Smooth muscle cell (in vitro differentiated cells): Measurements from ENCODE around the gene TDRD12. TPM values are rescaled to one million over a fixed set of nuclear protein-coding genes. Genes with fewer than 3 reads are reported as not detected.

Source experiments
- DNase-seq: peaks from one replicate; lab custom pipeline; 2025; ENCODE audit not compliant: unreplicated experiment; lab: John Stamatoyannopoulos, UW
- H2AFZ ChIP-seq: fragments of 200-600 bp; sonication (generic); 2 replicates; pipeline ENCODE4 v1.6.0; 2016; ENCODE audit warnings: antibody characterized with exemption, low read depth, mild to moderate bottlenecking
- H3F3A ChIP-seq: fragments of 200-600 bp; sonication (generic); 2 replicates; pipeline ENCODE4 v1.6.0; 2017; ENCODE audit warnings: antibody characterized with exemption, low read depth
- H3K27ac ChIP-seq: fragments of 200-600 bp; sonication (generic); 2 replicates; pipeline ENCODE4 v1.5.1; 2016; ENCODE audit warnings: low read depth, mild to moderate bottlenecking
- H3K27me3 ChIP-seq: fragments of 200-600 bp; sonication (generic); 2 replicates; pipeline ENCODE4 v1.6.1; 2016; ENCODE audit warnings: low read depth, mild to moderate bottlenecking
- H3K36me3 ChIP-seq: fragments of 200-600 bp; sonication (generic); 2 replicates; pipeline ENCODE4 v1.5.1; 2016; ENCODE audit warnings: low read depth
- H3K4me1 ChIP-seq: fragments of 200-600 bp; sonication (generic); 2 replicates; pipeline ENCODE4 v1.5.1; 2016; ENCODE audit warnings: low read depth
- H3K4me2 ChIP-seq: fragments of 200-600 bp; sonication (generic); 2 replicates; pipeline ENCODE4 v1.6.0; 2016; ENCODE audit warnings: mild to moderate bottlenecking
- H3K4me3 ChIP-seq: fragments of 200-600 bp; sonication (generic); 2 replicates; pipeline ENCODE4 v1.5.1; 2016; ENCODE audit warnings: mild to moderate bottlenecking
- H3K79me2 ChIP-seq: fragments of 200-600 bp; sonication (generic); 2 replicates; pipeline ENCODE4 v1.6.0; 2016; ENCODE audit warnings: low read depth, mild to moderate bottlenecking
- H3K9ac ChIP-seq: fragments of 200-600 bp; sonication (generic); 2 replicates; pipeline ENCODE4 v1.6.0; 2016; ENCODE audit warnings: low read depth
- H3K9me3 ChIP-seq: fragments of 200-600 bp; sonication (generic); replicated peaks from 2 replicates; pipeline ENCODE4 v1.5.1; 2016; ENCODE audit warnings: low read depth
- H4K20me1 ChIP-seq: fragments of 200-600 bp; sonication (generic); 2 replicates; pipeline ENCODE4 v1.6.0; 2016; ENCODE audit warnings: low read depth
- CTCF ChIP-seq: fragments of 200-600 bp; sonication (generic); IDR thresholded peaks from 2 replicates; pipeline ENCODE4 v1.5.1; 2017; ENCODE audit warnings: borderline replicate concordance, mild to moderate bottlenecking, antibody characterized with exemption; ENCODE audit not compliant: insufficient read depth, poor library complexity, severe bottlenecking
- WGBS: methylation state at CpG from one replicate; pipeline ENCODE4 v1.1.7; 2016; ENCODE audit warnings: low lambda C conversion rate; 5-methylcytosine and 5-hydroxymethylcytosine counted together
- polyA plus RNA-seq: library from polyadenylated mRNA; unstranded; fragments of >200 nt; fragmentation: Nextera tagmentation; extraction: Ambion mirVana; gene quantifications from 2 replicates; pipeline ENCODE4 v1.2.1, GENCODE V29; 2016
- small RNA-seq: library from RNA; depleted of rRNA; stranded (forward); fragments of <200 nt; gene quantifications from one replicate; pipeline ENCODE3, GENCODE V24; 2014
- total RNA-seq: library from RNA; depleted of rRNA; stranded (reverse); fragments of >200 nt; gene quantifications from 2 replicates; pipeline ENCODE4 v1.2.3, GENCODE V29; 2014

Gene TDRD12
- total and polyA plus RNA-seq, 2 experiments from 2014 or later: 0.05 to 1.1 TPM

GRCh38 chr19:32875428-32875827, 155.9 kb downstream of the TDRD12 start:
- Histone ChIP-seq H3K4me2 (no peak overlapping the region), H3F3A (no peaks in the 10 kb centered on the region), H2AFZ (no peak overlapping the region), H4K20me1 (no peaks in the 10 kb centered on the region), H3K79me2 (no peaks in the 10 kb centered on the region), H3K36me3 (no peaks in the 10 kb centered on the region), H3K27me3 (no peaks in the 10 kb centered on the region), H3K9ac (no peak overlapping the region), H3K9me3 (no peaks in the 10 kb centered on the region), H3K27ac (no peak overlapping the region), H3K4me3 (no peak overlapping the region), H3K4me1 (no peaks in the 10 kb centered on the region)
- 82% methylated on average over 7 of the region's 7 CpGs for WGBS
- TF ChIP-seq CTCF: no peak
- no peak for DNase-seq

- Histone ChIP-seq H3K79me2 (no peaks in the 10 kb centered on the region), H3K27me3 (no peaks in the 10 kb centered on the region), H3F3A (no peaks in the 10 kb centered on the region), H3K9me3 (no peaks in the 10 kb centered on the region), H3K36me3 (no peaks in the 10 kb centered on the region), H3K4me2 (no peak overlapping the region), H3K4me1 (no peaks in the 10 kb centered on the region), H3K4me3 (no peak overlapping the region), H4K20me1 (no peaks in the 10 kb centered on the region), H3K27ac (no peak overlapping the region), H3K9ac (no peak overlapping the region), H2AFZ (no peak overlapping the region)
- WGBS: 93% methylated on average over 9 of the region's 9 CpGs
- DNase-seq: no peak
- no peak for TF ChIP-seq CTCF
These were observed 156.8 kb downstream of the TDRD12 start for GRCh38 chr19:32876236-32876918.

GRCh38 chr19:32876919-32877285, 157.3 kb downstream of the TDRD12 start:
- WGBS: 35% methylated on average over 12 of the region's 12 CpGs
- DNase-seq: no peak

More at GRCh38 chr19:32876919-32877285, 157.3 kb downstream of the TDRD12 start:
- peak overlapping the region; percentile 33 for H3K9ac ChIP-seq
- H3K36me3 ChIP-seq: no peaks in the 10 kb centered on the region
- no peak overlapping the region for H2AFZ ChIP-seq
- H3K79me2 ChIP-seq: no peaks in the 10 kb centered on the region
- peak overlapping the region; percentile 55 for H3K27ac ChIP-seq
- H4K20me1 ChIP-seq: no peaks in the 10 kb centered on the region
- no peak overlapping the region for H3K4me2 ChIP-seq
- no peak for TF ChIP-seq CTCF
- H3K4me3 ChIP-seq: no peak overlapping the region
- H3K27me3 ChIP-seq: no peaks in the 10 kb centered on the region
- H3F3A ChIP-seq: no peaks in the 10 kb centered on the region
- H3K9me3 ChIP-seq: no peaks in the 10 kb centered on the region
- no peaks in the 10 kb centered on the region for H3K4me1 ChIP-seq

Small RNA genes lying within 50 kb of the gene (small RNA-seq; reads per million reads assigned to genes)
- gene RN7SKP22: not detected

Other genes with a start within 250 kb of the TDRD12 start
- gene PDCD5, start 138.6 kb upstream of the TDRD12 start, total RNA-seq: 131 and 148 TPM in 2 replicates
- 220 and 222 TPM in 2 replicates for gene PDCD5, start 138.6 kb upstream of the TDRD12 start, polyA plus RNA-seq
- gene ANKRD27, start 44.6 kb upstream of the TDRD12 start, total RNA-seq: 19.5 and 19.7 TPM in 2 replicates
- gene ANKRD27, start 44.6 kb upstream of the TDRD12 start, polyA plus RNA-seq: 7.7 and 10.5 TPM in 2 replicates
- 0.36 TPM in 1 of 2 replicates, not detected in the other for gene RGS9BP, start 43.9 kb upstream of the TDRD12 start, total RNA-seq
- gene RGS9BP, start 43.9 kb upstream of the TDRD12 start, polyA plus RNA-seq: not detected in 2 replicates
- 3.5 and 7.0 TPM in 2 replicates for gene NUDT19, start 27.9 kb upstream of the TDRD12 start, total RNA-seq
- 2.0 and 2.2 TPM in 2 replicates for gene NUDT19, start 27.9 kb upstream of the TDRD12 start, polyA plus RNA-seq
- not detected in 2 replicates for gene SLC7A9, start 150.0 kb downstream of the TDRD12 start, total RNA-seq
- gene SLC7A9, start 150.0 kb downstream of the TDRD12 start, polyA plus RNA-seq: 0.21 and 0.24 TPM in 2 replicates